ENCODE measurements around the gene EYA2.
"Not testable (repeated sequence)": the region's sequence is repeated elsewhere in the genome, so short reads cannot be mapped to it uniquely, and the experiment has no call there.

The EYA2 gene

DNA sequence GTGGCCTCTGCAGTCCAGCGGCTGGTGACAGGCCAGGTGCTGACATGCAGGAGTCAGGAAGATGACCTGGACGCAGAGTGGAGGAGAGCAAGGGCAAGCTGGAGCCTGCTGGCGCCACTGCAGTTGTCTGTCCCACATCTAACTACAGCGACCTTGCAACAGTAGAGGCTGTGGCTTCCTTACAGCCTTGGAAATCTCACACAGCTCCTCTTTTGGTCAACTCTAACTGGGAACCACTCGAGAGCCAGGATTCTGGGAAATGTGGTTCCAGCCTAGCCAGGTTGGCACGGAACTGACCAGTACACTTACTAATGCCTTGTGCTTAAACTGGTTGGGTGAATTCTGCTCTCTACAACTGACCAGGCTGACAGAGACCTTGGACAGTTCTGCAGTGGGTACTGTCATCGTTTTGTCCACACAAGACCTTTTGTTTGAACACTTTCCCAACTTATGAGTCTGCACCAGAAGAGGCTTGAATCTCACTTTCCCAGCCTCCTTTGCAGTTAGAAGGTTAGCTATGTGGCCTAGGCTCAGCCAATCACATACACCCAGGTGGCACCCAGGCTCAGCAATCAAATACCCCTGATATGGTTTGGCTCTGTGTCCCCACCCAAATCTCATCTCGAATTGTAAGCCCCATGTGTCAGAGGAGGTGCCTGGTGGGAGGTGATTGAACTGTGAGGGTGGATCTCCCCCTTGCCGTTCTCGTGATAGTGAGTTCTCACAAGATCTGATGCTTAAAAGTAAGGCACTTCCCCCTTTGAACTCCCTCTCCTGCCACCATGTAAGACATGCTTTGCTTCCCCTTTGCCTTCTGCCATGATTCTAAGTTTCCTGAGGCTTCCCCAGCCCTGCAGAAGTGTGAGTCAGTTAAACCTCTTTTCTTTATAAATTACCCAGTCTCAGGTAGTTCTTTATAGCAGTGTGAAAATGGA is 308.4 kb downstream of the EYA2 start:
- no peak for DNase-seq (ENCODE audit: low read depth, low spot score)

GRCh38 chr20:47204008-47204849 is 309.6 kb downstream of the EYA2 start:
- no peak for DNase-seq (ENCODE audit: low read depth, low spot score)

GRCh38 chr20:47204850-47205122 is 310.1 kb downstream of the EYA2 start:
- not testable (repeated sequence) for DNase-seq (ENCODE audit: low read depth, low spot score)

- no peak for DNase-seq (ENCODE audit: low read depth, low spot score)
These were observed 311.0 kb downstream of the EYA2 start for GRCh38 chr20:47205577-47206123.

GRCh38 chr20:47206552-47206951 is 311.9 kb downstream of the EYA2 start:
- not testable (repeated sequence) for DNase-seq (ENCODE audit: low read depth, low spot score)

GRCh38 chr20:47206962-47207641 is 312.5 kb downstream of the EYA2 start:
- no peak for DNase-seq (ENCODE audit: low read depth, low spot score)

DNA sequence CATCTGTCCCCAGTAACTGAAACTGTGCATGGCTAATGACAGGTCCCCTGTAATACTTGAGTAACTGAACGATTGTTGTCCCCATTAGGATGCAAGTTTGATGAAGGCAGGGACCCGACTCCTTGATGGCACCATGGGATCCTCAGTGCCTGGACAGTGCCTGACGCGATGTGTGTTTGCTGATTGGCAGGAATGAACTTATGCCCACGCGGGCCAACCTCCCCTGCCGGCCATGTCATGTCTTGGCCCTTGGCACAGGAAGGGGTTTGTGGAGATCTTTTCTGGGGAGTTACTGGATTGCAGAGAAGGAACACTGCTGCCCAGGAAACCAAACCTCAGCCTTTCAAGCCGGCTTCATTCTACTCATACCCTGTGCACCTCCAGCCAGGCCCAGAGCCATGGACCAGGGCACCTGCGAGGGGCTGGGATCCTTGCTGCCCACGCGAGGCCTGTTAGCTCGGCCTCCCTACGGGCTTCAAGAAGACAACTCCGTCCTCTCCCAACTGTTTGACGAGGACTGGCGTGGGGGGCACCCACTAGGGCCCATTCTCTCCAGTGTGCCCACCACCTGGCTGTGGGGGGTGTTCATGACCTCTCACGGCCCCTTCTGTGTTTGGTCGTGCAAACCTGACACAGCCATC is 314.0 kb downstream of the EYA2 start:
- DNase-seq (ENCODE audit: low read depth, low spot score) = no peak

DNA sequence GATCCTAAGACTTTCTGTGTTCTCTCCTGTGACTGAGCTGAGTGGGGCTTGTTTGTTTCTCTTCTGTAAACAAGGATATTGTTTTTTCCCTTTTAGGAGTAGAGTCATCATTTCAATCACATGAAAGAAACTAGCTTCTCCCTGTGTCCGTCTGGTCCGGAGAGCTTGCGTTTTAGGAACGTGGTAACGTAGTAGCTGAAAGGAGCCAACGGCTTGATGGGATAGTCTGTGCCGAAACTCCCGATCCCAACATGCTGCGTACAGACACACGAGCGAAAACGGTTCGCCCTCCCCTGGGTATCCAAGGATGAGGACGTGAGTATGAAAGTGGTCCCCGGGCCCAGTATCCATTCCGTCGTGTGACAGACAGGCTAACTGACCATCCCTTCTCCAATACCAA is 315.3 kb downstream of the EYA2 start:
- DNase-seq (ENCODE audit: low read depth, low spot score) = no peak

DNA sequence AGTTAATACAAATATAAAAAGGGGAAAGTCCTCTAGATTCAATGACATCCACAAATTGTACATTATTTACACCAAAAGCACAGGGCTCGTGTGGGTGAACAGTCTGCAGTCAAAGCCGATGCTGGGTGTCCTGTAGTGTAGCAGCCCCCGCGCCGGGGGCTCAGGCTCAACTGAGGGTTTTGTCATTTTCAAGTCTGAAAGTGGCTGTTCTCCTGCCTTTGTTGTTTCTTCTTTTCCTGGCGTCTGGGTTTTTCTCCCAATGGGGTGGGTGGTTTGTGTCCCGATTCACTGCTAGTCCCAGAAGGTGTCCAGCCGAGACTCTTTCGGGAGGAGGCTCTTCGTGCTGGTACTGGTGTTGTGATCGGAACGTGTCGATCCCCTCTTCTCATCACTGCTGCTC is 315.8 kb downstream of the EYA2 start:
- no peak for DNase-seq (ENCODE audit: low read depth, low spot score)

GRCh38 chr20:47211036-47211435 is 316.4 kb downstream of the EYA2 start:
- no peak for DNase-seq (ENCODE audit: low read depth, low spot score)

GRCh38 chr20:47212606-47213207 is 318.1 kb downstream of the EYA2 start:
- DNase-seq (ENCODE audit: low read depth, low spot score) = no peak

GRCh38 chr20:47213966-47214365 is 319.3 kb downstream of the EYA2 start:
- no peak for DNase-seq (ENCODE audit: low read depth, low spot score)

DNA sequence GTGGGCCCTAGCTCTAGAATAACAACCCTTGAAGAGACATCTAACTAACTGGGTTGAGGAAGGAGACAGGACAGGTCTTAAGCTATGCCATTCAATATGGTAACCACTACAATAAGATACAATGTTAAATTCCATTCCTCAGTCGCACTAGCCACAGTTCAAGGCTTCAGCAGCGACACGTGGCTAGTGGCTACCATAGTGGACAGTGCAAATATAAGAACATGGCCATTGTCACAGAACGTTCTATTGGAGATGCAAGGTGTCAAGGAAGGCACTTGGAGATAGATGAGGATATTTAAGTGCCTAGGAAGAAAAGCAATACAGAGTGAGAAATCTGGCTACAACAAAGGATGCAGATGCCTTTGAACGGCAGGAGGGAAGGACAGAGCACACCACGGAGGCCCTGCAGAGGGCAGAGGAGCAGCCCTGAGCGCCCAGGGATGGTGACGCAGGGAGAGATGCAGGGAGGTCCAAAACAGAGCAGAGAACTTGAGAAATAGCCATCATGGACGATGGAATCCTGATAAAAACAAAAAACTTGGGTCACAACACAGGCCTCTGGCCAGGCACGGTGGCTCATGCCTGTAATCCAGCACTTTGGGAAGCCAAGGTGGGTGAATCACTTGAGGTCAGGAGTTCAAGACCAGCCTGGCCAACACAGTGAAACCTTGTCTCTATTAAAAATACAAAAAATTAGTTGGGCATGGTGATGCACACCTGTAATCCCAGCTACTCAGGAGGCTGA is 321.2 kb downstream of the EYA2 start:
- no peak for DNase-seq (ENCODE audit: low read depth, low spot score)

DNA sequence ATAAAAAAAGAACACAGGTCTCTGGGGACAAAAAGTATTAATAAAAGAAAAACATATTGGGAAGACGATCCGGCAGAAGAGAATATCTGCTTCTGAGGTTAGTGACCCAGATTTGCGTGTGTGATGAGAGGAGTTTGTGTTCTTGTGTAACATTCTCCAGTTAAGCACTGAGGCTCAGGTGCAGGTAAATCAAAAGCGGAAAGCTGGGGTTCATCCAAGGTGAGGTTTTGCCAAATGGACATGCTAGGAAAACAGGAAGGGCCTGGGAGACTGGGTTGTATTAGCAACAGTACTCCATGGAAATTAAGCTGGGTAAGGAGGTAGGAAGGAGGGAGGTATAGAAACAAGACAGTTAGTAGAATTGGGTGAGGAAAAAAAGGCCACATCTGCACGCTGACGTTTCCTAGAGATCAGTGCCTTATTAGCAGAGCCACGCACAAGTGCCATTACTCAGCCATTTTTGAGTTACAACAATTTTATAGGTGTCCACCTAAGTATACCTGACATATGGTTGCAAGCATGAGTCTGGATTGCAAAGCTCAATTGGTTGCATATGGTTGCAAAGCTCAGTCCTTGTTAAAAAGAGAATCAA is 322.3 kb downstream of the EYA2 start:
- DNase-seq (ENCODE audit: low read depth, low spot score) = no peak

DNA sequence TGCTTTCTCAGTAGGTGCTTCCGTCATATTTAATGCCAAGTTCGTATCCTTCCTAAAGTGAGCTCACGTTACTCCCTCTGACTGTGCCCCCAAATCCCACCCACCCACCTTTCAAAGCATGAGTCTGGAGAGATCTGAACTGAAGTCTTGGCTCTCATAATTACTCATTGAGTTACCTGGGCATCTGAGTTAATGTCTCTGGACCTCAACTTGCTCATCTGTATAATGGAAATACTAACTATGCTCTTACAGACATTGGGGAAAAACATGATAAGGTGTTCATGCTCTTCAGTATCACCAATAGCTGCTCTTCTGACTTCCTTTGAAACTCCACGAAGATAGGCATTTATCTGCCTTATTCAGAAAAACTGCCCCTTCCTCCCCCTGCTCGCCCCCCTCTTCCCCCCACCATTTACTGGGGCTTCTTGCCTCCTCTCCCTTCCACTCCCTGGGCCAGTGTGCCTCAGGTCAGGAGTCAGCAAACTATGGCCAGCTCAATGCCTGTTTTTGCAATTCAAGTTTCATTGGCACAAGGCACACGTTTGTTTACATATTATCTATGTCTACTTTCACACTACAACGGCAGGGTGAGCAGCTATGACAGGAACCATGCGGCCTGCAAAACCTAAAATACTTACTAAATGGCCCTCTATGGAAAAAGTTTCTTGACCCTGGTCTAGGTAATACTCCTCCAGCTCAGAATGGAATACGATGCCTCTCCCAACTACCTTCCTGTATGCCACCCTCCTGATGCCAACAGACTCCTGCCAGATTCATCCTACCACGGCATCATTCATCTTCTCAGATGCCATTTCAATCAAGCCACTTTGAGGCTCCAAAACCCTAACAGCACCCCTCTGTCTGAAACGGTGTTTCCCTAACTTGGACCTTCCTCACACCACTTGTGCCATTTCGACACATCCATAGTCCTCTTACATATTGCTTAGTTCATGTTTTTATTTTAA is 323.1 kb downstream of the EYA2 start:
- no peak for DNase-seq (ENCODE audit: low read depth, low spot score)

DNA sequence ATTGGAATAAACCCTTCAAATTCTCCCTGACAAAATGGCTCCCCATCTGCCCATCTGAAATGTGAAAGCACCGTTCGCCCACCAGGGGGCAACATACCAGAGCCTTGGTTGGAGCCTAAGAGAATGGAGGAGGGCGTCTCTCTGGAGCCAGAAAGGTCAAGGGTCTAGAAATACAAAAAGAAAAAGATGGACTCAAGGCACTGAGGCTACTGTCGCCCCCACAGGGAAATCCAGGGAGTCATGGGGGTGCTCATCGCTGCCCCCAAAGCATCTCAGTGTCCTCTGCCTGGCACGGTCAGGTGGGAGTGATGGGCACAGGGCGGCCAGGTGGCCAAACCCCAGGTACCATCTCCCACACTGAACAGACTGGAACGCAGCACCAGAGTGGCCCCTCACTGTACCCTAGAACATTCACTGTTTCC is 325.5 kb downstream of the EYA2 start:
- no peak for DNase-seq (ENCODE audit: low read depth, low spot score)

GRCh38 chr20:47221036-47221625 is 326.5 kb downstream of the EYA2 start:
- DNase-seq (ENCODE audit: low read depth, low spot score) = no peak

- no peak for DNase-seq (ENCODE audit: low read depth, low spot score)
These were observed 328.0 kb downstream of the EYA2 start for GRCh38 chr20:47222468-47223119.

All from iPS DF 19.7 (cell line).